ENCODE measurements around the gene IL20RA.
"Not testable (repeated sequence)": the region's sequence is repeated elsewhere in the genome, so short reads cannot be mapped to it uniquely, and the experiment has no call there.

IL20RA gene

GRCh38 chr6:136964398-136964797 is 80.4 kb downstream of the IL20RA start:
- H3K4me3 ChIP-seq (ENCODE audit: low read depth, low read length) = no peak overlapping the region
- DNase-seq = no peak
- H3K27me3 ChIP-seq (replicated peaks) = no peaks in the 10 kb centered on the region
- TF ChIP-seq CTCF (IDR thresholded peaks at IDR 0.05; ENCODE audit: low read depth, low read length, missing control alignments) = no peak
- H3K27ac ChIP-seq = no peak overlapping the region
- no peaks in the 10 kb centered on the region for H3K36me3 ChIP-seq (replicated peaks)
- in situ Hi-C loops (cut with HindIII; ENCODE audit: low pct_ligation_motif_present, low sequenced_read_pairs) = no loop called here

GRCh38 chr6:136963259-136963658 is 81.5 kb downstream of the IL20RA start:
- H3K27me3 ChIP-seq (replicated peaks) = no peaks in the 10 kb centered on the region
- no peak overlapping the region for H3K4me3 ChIP-seq (ENCODE audit: low read depth, low read length)
- no peak for TF ChIP-seq CTCF (IDR thresholded peaks at IDR 0.05; ENCODE audit: low read depth, low read length, missing control alignments)
- no peak for DNase-seq
- in situ Hi-C loops (cut with HindIII; ENCODE audit: low pct_ligation_motif_present, low sequenced_read_pairs) = no loop called here
- H3K36me3 ChIP-seq (replicated peaks) = no peaks in the 10 kb centered on the region
- H3K27ac ChIP-seq = no peak overlapping the region

GRCh38 chr6:136962661-136963060 is 82.1 kb downstream of the IL20RA start:
- H3K36me3 ChIP-seq (replicated peaks) = no peaks in the 10 kb centered on the region
- in situ Hi-C loops (cut with HindIII; ENCODE audit: low pct_ligation_motif_present, low sequenced_read_pairs) = no loop called here
- TF ChIP-seq CTCF (IDR thresholded peaks at IDR 0.05; ENCODE audit: low read depth, low read length, missing control alignments) = no peak
- no peak overlapping the region for H3K27ac ChIP-seq
- no peak for DNase-seq
- no peak overlapping the region for H3K4me3 ChIP-seq (ENCODE audit: low read depth, low read length)
- no peaks in the 10 kb centered on the region for H3K27me3 ChIP-seq (replicated peaks)

- Histone ChIP-seq H3K27me3 (replicated peaks) (no peaks in the 10 kb centered on the region), H3K36me3 (replicated peaks) (no peaks in the 10 kb centered on the region), H3K27ac (no peak overlapping the region), H3K4me3 (ENCODE audit: low read depth, low read length) (no peak overlapping the region)
- no peak for TF ChIP-seq CTCF (IDR thresholded peaks at IDR 0.05; ENCODE audit: low read depth, low read length, missing control alignments)
- no peak for DNase-seq
- in situ Hi-C loops (cut with HindIII; ENCODE audit: low pct_ligation_motif_present, low sequenced_read_pairs) = no loop called here
Observed at GRCh38 chr6:136961848-136962247, 82.9 kb downstream of the IL20RA start.

- DNase-seq = no peak
- no peak for TF ChIP-seq CTCF (IDR thresholded peaks at IDR 0.05; ENCODE audit: low read depth, low read length, missing control alignments)
- no peaks in the 10 kb centered on the region for H3K27me3 ChIP-seq (replicated peaks)
- in situ Hi-C loops (cut with HindIII; ENCODE audit: low pct_ligation_motif_present, low sequenced_read_pairs) = no loop called here
- H3K27ac ChIP-seq = no peak overlapping the region
- H3K4me3 ChIP-seq (ENCODE audit: low read depth, low read length) = no peak overlapping the region
- no peaks in the 10 kb centered on the region for H3K36me3 ChIP-seq (replicated peaks)
Observed at GRCh38 chr6:136960781-136961180, 84.0 kb downstream of the IL20RA start.

GRCh38 chr6:136959935-136960334 is 84.8 kb downstream of the IL20RA start:
- DNase-seq; H3K27me3 ChIP-seq (replicated peaks); in situ Hi-C loops (cut with HindIII; ENCODE audit: low pct_ligation_motif_present, low sequenced_read_pairs): not testable (repeated sequence)

More at GRCh38 chr6:136959935-136960334, 84.8 kb downstream of the IL20RA start:
- H3K4me3 ChIP-seq (ENCODE audit: low read depth, low read length); H3K27ac ChIP-seq; H3K36me3 ChIP-seq (replicated peaks): not testable (repeated sequence)

Data from brain microvascular endothelial cell (primary cell).